HG03521 (cell line): ENCODE measurements around the gene PHLDA3.
"Not testable (repeated sequence)": the region's sequence is repeated elsewhere in the genome, so short reads cannot be mapped to it uniquely, and the experiment has no call there.

Experiments used
- ATAC-seq: cut with Tn5 transposase; IDR thresholded peaks from one replicate; pipeline ENCODE4 v1.9.1; 2021; ENCODE audit warnings: mild to moderate bottlenecking, moderate library complexity; ENCODE audit not compliant: unreplicated experiment

The PHLDA3 gene

DNA sequence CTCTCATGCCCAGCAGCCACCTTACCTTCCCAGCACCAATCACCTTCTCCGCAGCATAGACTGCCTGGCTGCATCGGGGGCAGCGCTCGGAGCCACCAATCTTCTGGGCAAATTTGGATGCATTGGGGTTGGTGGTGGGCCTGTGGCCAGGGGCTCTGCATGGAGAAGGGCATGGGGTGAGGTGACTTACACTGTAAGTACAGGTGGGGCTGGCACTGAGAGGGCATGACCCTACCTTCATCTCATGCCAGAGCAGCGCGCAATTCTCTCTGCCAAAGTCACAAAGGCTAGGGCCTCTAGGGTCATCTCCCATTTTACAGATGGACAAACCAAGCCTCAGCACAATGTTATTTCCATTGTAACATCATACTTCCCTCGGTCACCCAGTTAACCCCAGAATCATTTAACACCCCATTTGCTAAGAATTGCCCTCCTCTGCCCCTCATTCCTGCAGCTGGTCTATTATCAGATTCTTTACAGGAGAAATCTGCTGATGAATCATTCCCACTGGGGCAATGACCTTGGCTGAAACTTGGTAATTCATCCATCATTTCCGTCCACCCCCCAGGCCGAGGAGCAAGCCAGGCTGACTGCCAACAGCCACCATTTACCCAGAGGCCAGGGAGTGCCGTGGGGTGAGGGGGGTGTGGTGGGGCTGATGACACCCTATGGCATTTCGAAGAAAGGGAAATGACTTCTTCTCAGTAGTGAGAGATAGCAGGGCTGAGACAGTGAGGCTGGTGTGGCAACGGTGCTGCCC is 20.0 kb upstream of the PHLDA3 start:
- no peak for ATAC-seq

DNA sequence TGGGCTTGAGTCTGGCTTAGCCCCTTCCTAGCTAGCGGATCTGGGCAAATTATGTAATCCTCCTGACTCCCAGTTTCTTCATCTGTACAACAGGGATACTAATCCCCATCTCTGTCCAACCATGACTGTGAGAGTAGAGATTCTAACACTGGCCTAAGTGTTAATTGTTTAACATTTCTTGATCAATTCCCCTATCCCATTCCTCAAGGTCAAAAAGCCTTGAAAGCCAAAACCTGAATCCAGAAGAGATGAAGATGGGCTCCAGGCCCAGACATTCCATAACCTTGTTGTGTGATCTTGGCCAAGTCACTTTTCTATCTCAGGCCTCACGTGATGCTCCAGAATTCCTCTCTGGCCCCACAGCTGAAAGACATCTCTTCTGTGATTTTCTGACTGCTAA is 18.8 kb upstream of the PHLDA3 start:
- no peak for ATAC-seq

DNA sequence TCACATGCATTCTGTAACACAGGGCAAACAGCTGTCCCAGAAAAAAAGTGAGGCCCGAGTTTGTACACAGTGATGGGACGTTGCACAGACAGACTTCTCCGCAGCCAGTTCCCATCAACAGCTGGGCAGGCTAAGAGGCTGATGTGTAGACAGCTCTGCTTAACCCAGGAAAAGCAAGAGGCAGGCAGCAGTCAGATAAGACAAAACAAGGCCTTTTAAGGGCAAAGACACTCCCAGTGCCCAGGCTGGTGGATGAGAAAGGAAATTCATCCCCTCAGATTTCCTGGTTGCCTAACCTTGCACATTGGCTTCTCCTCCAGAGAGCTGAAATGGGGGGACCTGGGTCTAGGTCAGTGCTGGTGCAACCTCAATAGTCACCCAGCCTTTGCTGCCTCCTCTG is 17.2 kb upstream of the PHLDA3 start:
- ATAC-seq, result no peak

DNA sequence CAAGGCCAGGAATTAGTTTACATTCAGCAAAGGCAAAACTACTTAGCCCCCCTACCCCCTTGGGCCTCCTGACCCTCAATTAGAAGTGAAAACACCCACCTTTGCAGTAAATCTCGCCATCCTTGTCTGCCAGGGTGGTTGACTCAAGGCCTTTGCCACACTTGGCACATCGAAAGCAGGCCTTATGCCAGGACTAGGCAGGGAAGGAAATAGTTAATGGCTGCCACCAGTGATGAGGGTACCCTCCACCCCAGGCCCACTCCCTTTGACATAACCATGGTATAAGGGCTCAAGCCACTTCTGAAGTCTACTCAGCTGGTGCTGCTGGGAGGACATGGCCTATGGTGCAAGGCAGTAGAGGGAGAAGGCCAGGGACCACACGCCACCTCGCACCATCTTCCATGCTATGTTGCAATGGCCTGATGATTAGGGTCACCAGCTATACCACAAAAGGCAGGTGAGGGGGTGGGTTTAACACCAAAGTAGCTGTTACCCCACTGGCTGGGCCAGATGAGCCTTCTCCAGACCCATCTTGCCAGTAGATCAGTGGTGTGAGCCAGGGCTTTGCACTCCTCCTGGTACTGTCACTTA is 16.3 kb upstream of the PHLDA3 start:
- ATAC-seq, result no peak

DNA sequence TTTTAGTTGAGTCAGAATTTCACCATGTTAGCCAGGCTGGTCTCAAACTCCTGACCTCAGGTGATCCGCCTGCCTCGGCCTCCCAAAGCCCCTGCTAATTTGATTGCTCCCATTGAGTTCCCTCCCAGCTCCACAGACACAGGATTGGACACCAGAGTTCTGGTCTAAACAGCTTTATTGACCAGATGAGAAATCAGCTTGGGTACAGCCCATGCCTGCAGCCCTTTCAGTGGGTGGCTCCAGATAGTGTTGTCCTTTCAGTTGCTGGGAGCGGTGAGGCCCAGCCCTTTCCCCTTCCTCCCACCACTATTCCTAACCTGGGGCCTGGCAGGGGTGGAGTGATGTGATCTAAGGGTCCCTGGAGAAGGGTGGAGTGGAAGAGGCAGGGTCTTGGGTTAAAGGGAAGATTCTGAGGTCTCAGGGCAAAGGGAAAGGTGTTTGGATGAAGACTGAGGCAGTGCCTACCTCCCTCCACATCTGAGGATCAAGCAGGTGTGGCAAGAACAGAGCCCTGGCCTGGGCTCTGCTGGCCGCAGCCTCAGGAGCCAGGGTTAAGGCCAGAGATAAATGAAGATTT is 14.5 kb upstream of the PHLDA3 start:
- ATAC-seq, result no peak

DNA sequence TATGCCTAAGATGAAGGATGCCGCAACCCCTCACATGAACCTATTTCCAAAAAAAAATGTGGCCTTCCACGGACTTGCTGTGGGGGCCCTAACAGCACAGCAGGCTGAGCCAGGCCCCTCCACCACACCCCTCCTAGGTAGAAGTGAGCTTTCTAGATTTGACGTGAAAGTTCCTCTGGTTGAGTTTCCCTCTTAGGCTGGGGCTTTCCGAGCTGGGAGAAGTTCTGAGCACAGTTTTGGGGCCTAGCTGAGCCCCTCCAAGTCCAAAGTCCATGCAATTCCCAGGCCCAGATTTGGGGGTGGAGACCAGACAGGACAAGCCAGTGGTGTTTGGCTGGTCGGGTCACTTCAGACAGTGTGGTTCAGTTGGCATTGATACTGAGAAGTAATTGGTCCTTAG is 13.8 kb upstream of the PHLDA3 start:
- ATAC-seq, result no peak

DNA sequence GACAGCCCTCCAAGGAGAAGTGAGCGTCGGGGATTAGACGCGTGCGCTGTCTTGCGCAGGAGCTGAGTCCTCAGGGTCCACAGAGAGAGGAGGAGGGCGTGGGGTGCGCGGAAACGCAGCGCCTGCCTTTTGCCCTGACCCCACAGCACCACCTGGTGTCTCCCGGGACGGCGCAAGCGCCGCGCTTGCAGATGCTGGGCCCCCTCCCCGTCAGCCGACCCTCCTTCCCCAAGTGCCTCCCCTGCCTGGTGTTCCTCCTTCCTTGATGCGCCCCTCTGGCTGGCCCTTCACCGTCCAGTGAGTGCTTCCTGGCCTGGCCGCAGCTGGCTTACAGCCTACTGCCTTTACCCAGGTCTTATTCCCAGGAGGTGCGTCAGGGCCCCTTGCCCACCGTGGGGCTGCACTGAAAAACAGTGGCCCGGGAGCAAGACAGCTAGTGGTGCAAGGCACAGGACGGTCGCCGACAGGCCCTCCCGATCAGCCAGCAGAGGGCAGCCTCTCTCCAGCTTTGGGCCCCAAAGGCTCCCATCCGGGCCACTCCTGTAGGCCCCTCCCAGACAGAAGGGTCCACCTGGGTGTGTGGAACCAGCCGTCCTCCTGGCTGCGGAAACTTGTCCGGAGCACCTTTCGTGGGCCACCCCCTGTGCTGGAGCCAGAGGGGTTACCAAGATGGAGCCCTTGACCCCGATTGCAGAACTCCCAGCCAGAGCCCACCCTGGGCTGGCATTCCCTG is 12.9 kb upstream of the PHLDA3 start:
- peak; percentile 77 for ATAC-seq

DNA sequence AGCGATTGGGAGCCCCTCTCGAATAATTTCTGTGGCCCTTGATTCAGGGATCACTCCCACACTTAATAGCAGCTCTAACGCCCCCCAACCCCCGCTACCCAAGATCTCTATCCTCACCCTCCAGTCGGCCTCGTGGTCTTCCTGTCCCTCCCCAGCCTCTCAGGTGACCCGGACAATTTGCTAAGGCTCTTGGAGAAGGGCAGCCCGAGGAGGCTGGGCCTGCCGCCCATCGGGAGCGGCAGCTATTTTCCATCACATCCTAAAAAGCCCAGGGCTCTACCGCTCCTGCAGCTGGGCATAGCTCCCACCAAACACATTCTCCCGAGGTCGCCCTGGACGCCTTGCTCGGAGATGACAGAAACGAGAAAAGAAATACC is 12.0 kb upstream of the PHLDA3 start:
- no peak for ATAC-seq

DNA sequence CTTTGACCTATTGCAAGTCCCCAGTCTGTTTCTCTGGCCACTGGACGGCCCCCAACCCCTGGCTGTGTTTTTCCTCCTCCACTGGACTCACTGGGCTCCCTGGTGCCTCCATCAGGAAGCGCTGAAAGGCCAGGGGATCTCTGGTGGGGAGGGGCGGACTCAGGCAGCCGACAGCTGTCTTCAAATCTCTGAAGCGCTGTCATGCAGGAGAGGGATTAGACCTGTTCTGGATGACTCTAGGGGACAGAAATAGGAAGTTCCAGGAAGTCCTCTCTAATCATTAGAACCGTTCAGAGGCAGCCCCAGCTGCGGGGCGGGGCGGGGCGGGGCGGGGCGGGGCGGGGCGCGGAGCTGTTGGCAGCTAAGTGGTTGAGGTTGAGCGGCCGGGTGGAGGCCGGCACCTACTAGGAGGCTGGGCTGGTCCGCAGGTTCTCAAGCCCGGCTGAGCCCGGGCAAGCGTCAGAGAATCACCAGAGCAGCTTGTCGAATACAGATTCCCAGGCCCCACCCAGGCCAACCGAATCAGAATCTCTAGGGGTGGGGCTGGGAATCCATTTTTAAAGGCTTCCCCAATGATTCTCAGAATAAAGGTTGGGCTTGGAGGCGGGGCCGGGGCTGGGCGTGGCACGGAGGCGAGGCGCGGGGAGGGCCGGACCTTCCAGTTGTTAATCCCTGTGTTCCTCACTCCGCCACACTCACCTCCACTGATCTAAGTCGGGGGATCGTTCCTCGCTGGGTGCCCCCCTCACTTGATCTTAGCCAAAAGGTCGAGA is 11.4 kb upstream of the PHLDA3 start:
- ATAC-seq, result peak; percentile 55

DNA sequence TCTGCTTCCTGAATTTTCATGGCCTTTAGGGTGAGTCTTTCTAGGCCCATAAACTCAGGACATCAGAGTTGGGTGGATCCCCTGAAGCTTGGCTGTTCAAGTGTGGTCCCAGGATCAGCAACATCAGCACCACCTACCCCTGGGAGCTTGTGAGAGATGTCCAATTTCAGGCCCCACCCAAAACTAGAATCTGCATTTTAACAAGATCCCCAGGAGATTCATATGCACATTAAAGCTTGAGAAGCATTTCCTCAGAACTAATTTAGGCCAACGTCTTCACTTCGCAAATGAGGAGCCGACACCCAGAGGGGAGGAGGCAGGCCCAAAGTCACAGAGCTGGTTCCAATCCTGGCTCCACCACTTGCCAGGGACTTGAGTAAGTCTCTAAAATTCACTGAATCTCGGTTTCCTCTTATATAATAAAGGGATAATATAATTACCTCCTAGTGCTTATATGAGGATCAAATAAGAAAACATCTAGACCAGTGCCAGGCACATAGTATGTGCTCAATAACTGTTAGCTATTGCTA is 10.3 kb upstream of the PHLDA3 start:
- no peak for ATAC-seq

DNA sequence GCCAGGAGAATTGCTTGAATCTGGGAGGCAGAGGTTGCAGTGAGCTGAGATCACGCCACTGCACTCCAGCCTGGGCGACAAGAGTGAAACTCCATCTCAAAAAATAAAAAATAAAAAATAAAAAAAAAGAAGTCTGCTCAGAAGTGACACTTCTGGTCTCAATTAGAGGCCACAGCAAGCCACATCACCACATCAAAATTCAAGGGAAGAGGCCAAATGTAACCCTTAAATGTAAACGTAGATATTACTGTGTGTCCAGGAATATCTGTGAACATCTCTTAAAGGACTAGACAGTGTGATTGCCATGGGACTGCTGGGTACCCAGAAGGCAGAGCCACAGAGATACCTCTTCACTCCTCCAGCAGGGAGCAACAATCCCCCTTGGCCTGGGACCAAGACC is 9.7 kb upstream of the PHLDA3 start:
- ATAC-seq, result not testable (repeated sequence)

DNA sequence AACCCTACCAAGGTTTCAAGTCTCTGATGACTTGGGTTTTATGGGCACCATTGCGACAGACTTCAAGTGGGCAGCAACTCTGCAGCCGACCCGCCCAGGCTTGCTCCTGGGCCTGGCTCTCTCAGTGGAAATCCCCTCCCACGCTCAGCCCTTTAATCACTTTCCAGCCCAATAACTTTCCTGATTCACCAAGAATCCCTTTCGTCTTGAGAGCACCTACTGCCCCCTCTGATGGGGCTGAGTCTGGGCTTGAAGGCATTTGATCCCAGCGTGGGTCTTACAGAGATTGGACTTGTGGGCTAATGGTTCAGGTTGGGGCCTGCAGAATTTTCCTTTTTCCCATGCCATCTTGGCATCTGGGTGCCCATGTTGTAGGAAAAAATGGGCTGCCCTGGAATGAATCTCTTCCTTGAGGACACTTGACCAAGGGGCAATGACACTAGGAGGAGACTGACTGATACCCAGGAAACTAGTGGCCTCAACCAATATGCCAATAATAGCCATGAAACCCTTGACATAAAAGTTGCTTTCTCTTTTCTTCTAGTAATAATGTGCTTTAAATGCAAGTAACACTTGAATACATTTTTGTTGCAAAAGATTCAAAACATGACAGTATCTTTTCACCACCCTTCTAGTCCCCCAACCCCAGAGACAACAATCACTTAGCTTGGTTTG is 7.8 kb upstream of the PHLDA3 start:
- ATAC-seq, result no peak

DNA sequence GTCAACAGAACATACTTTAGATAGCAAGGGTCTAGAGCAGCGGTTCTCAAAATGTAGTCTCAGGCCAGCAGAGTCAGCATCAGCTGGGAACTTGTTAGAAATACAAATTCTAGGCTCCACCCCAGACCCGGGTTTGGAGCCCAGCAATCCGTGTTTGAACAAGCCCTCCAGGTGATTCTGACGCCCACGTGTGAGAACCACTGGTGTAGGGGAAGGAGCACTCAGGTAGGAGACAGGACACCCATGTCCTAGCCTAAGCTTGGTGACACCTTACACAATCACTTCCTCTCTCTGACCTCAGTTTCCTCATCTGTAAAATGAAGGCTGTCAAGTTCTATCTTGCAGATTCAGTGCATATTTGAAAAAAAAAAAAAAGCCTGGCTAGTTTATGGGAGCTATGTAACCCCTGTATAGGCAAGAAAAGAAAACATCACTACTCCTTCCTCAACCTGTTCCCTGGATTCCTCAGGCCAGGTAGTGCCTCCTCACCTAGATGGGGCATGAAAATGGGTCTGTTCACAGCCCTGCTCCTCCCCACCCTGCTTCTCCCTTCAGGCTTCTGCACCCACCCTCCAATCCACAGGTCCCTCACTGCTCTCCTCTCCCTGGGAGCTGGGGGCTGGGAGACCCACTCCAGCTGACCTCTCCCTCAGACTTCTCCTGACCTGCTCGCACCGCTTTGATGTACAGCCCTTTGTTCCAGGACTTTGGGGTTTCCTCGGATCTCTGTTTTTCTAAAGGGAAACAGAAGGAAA is 7.1 kb upstream of the PHLDA3 start:
- no peak for ATAC-seq

DNA sequence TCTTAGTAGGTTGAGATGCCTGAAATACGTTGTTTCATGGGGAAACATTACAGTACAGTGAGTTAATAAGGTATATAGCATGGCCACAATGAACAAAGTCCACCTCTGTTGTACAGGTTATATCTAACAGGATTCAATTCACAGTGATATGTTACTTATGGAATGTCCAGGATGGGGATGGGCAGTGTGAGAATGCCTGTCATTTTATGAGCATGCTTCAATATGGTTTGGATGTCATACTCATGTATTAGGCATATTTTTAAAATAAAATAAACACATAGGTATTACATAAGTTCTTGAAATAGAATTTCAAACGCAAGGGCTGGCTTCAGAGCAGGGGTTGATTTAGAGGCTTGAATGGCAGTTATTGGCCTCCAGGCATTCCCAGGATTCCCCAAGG is 6.1 kb upstream of the PHLDA3 start:
- ATAC-seq, result no peak

DNA sequence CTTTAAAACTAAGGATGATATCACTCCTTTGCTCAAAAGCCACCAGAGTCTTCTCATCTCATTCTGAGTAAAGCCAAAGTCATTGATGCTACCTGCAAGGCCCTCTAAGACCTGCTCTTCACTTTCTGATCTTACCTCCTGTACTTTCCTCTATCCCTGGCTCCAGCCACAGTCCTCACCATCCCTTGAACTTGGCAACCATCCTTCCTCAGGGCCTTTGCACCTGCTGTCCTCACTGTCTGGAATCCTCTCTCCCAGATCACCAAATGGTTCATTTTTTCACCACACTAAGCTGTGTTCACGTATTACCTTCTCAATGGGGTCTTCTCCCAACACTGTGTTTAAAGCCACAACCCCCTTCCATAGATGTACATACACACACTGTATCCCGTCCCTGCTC is 4.3 kb upstream of the PHLDA3 start:
- no peak for ATAC-seq

DNA sequence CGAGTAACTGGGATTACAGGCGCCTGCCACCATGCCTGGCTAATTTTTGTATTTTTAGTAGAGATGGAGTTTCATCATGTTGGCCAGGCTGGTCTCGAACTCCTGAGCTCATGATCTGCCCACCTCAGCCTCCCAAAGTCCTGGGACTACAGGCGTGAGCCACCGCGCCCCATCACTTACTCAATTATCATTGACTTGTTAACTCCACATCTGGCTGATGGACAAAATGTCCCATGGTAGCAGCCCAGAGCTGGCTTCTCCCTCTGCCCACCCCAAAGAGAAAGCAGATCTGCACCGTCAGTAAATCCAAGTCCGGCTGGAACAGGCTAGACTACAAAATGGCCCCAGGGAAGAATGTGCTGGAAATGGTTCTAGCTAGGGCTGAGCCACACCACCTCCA is 3.3 kb upstream of the PHLDA3 start:
- ATAC-seq, result not testable (repeated sequence)

DNA sequence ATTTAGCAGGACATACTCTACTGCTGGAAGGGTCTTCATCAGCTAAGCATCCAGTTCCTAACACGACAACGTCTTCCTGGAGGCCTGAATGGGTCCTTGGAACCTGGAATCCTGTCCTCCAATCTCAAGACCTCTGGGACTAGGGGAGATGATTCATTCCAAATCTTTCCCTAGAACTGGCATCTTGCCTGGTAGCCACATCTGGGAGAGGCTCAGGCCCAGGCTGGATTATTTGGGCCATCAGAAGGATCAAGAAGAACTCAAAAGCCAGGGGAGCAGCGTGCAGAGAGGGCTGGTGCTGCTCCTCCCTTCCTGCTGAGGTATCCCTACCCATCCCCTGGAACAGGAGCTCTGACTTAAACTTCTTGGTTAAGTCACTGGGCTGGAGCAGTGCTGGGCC is 2.8 kb upstream of the PHLDA3 start:
- ATAC-seq, result no peak

DNA sequence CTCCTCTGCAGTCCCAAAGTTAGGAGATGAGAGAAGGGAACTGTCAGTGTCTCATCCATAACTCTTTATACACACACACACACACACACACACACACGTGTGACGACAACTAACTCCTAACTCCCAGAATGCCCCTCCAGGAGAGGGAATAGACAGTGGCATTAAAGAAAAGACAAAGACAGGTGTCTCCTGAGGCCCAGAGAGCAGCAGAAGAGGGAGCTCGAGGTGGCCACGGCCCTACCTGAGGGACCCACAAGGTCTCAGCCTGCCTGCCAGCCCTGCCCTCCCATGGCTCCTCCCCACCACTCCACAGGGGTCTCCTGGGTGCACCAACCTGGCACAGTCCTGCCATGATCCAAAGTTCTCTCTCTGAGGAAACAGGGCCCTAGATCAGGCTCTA is 1.6 kb upstream of the PHLDA3 start:
- no peak for ATAC-seq

DNA sequence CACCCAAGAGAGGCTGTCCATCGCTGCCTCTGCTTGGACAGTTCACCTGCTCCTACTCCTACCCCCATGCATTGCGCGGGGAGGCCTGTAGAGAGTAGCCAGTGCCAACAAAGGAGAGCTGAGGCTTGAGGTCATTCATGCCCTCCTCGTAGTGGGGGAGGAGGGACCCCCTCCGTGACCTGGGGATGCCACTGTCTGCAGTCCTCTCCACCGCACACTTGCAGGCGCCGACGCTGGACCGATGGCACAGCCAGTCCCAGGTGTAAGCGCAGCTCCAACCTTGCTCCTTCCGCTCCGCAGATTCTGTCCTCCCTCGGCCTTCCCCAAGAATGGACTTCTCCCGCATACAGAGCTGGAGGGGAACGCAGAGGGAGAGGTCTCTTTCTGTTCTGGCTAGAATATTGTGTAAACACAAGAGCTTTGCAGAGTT is 672 bp upstream of the PHLDA3 start:
- ATAC-seq, result no peak

DNA sequence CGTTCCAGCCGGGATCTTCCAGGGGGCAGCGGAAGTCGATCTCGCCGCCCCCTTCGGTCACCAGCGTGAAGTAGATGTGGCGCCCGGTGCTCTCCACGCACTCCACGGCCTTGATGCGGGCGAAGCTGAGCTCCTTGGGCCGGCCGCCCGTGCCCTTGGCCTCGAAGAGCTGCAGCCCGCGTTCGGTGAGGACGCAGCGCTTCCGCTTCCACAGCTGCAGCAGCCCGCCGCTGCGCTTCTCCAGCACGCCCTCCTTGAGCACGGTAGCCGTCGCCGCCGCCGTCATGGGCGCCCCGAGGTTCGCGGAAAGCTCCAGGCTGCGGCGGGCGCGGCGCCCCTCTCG is 516 bp downstream of the PHLDA3 start:
- ATAC-seq, result peak; percentile 46
